GM12874 (cell line): ENCODE results near the gene DLGAP5.

Experiments used
- TF ChIP-seq, protein P1 (sequence below): IDR thresholded peaks from 2 replicates; pipeline ENCODE4 v1.5.1; 2011; ENCODE audit warnings: low read depth, mild to moderate bottlenecking, control low read depth, low read length, moderate library complexity; ENCODE audit not compliant: insufficient read depth

Gene DLGAP5

GRCh38 chr14:55105991-55106390, 85.4 kb downstream of the DLGAP5 start:
- TF ChIP-seq, protein P1, sequence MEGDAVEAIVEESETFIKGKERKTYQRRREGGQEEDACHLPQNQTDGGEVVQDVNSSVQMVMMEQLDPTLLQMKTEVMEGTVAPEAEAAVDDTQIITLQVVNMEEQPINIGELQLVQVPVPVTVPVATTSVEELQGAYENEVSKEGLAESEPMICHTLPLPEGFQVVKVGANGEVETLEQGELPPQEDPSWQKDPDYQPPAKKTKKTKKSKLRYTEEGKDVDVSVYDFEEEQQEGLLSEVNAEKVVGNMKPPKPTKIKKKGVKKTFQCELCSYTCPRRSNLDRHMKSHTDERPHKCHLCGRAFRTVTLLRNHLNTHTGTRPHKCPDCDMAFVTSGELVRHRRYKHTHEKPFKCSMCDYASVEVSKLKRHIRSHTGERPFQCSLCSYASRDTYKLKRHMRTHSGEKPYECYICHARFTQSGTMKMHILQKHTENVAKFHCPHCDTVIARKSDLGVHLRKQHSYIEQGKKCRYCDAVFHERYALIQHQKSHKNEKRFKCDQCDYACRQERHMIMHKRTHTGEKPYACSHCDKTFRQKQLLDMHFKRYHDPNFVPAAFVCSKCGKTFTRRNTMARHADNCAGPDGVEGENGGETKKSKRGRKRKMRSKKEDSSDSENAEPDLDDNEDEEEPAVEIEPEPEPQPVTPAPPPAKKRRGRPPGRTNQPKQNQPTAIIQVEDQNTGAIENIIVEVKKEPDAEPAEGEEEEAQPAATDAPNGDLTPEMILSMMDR: no peak

DNA sequence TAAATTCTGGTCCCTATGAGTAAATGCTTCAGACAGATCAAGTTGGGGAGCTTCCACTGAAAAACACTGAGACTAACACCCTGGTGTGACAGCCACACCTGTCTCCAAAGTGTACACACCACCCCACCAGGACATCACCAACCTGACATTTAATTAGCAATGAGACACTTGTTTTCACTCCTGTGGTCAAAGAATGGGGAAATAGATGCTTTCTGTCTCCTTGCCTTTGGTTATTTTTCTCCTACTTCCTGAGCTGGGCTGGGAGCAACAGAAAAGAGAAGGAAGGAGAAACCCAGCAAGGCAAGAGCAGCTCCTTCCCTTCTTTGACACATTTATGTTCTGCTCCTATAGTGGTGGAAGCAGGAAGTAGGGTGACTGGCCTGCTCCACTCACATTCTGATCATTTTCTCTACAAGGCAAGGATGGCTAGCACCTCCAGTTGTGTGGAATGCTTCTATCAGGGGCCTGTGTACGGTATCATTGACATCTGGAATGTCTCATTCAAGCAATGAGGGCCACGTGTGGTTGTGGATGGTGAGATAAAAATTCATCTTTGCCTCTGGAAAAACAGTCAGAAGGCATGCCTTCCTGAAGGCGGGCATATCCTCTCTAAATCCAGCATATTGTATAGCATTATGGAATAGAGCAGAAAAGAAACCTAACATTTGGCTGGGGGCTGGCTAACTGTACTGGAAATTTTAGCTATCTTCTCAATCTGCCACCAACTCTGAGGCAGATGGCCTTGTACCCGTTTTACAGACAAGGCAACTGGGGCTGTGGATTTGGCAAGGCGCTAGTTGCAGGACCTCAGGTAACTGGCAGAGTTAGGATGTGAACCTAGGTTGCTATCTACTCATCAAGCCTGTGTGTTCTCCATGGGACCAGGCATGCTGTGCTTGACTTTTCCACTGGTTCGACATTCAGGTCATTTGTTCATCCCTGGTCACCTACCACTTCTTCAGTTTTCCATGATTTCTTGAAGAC, 87.1 kb downstream of the DLGAP5 start:
- TF ChIP-seq, protein P1: no peak

GRCh38 chr14:55103005-55103640, 88.3 kb downstream of the DLGAP5 start:
- TF ChIP-seq, protein P1: no peak

DNA sequence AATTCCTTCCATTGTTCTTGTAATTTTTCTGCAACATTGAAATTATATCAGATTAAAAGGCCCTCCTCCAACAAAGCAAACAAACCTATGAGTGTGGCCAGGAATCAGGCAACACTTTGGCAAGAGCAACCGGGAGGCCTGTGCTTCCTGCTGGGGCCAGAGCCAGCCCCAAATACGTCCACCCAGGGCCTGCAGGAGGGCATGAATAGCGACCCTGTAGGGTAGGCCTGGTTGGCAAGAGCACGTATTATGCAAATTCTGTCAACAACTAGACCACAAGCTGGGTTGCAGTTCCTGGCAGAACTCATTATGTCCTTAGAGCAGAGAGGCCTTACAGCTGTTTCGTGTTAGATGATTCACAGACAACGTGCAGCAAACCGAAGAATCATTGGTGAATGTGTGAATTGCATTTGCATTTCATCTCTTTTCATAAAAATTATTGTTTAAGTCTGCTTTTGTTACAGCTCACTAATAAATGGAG, 89.2 kb downstream of the DLGAP5 start:
- TF ChIP-seq, protein P1: no peak

DNA sequence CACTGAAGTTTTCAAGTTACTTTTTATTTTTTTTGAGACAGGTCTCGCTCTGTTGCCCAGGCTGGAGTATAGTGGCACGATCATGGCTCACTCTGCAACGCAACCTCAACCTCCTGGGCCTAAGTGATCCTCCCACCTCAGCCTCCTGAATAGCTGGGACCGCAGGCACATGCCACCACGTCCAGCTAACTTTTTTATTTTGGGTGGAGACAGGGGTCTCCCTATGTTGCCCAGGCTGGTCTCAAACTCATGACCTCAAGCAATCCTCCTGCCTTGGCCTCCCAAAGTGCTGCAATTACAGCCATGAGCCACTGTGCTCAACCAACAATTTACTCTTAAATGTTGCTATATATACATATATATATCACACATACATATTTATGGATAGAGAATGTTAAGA, 89.7 kb downstream of the DLGAP5 start:
- TF ChIP-seq, protein P1: no peak

GRCh38 chr14:55099756-55100155, 91.6 kb downstream of the DLGAP5 start:
- TF ChIP-seq, protein P1: no peak

DNA sequence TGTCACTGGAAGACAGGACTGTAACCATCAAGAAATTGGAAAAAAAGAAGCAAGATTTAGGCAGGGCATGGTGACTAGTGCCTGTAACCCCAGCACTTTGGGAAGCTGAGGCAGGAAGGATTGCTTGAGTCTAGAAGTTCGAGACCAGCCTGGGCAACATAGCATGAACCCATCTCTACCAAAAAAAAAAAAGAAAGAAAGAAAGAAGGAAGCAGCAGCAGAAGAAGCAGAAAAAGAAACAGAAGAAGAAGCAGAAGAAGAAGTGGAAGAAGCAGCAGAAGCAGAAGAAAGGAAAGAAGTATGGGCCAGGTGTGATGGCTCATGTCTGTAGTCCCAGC, 92.9 kb downstream of the DLGAP5 start:
- TF ChIP-seq, protein P1: no peak
